8988T (cell line): ENCODE data around the gene SCGB1C2.

ENCODE experiments used
- DNase-seq: peaks from one replicate; pipeline ENCODE4 v3.0.0; 2011

SCGB1C2 gene

DNA sequence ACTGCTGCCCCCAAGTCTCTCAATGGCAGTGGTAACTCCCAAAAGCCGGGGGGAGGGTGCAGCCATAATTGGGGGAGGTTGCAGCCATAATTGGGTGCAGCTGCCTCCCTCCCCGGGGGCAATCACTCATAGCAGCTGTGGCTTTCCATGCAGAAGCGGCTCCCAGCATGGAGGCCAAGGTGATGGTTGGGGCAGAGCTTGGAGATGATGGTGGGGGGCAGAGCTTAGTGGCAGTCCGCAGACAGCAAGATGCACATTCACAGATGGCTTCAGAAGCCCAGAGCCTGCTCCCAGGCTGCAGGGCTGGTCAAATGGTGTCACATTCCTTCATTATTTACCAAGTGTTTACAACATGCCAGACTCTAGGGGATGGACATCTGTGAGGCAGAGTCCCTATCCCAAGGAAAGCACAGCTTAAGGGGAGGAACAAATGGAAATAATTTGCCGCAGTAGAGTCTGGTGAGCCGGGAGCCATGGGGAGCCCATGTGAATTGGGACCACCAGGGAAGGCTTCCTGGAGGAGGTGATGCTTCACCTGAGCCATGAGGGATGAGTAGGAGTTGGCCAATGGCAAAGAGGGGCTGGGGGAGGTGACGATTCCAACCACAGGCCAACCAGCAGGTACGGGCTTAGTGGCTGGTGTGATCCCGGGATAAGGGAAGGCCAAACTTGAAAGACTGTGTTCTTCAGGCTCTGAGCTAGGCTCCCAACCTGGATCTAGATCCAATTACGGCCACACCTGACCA, 36.0 kb downstream of the SCGB1C2 start:
- no peak for DNase-seq

DNA sequence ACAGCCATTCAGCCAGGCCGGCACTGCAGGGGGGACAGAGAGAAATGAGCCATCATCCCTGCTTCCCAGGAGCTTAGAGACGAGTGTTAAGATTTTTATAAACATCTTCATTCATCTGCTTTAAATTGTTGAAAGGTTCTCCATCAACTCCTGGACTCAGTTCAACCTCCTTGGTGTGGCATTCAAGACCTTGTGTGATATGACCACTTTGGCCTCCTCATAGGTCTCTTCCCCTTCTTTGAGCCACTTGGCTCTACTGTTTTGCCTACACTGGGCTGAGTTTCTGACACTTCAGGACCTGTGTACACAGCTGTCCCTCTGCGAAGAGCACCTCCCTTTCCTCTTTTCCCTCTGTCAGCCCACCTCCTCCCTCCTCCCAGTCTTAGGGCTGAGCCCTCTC, 39.8 kb downstream of the SCGB1C2 start:
- DNase-seq, result no peak

DNA sequence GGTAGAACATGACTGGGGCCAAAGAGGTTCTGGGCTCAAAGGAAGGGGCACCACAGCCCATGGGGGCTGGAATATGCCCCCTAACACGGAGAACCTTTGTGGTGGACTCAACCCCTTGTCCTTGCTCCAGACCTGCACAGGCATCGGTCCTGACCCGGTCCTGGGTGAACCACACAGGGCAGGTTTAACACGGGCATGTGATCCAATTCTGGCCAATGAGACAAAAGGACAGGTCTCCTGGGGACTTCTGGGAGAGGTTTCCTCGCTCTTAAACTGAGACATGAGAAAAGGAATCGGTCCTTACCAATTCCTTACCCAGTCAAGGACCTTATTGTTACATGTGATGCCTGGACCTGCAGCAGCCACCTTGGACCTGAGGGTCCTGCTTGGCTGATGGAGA, 40.4 kb downstream of the SCGB1C2 start:
- DNase-seq, result no peak

DNA sequence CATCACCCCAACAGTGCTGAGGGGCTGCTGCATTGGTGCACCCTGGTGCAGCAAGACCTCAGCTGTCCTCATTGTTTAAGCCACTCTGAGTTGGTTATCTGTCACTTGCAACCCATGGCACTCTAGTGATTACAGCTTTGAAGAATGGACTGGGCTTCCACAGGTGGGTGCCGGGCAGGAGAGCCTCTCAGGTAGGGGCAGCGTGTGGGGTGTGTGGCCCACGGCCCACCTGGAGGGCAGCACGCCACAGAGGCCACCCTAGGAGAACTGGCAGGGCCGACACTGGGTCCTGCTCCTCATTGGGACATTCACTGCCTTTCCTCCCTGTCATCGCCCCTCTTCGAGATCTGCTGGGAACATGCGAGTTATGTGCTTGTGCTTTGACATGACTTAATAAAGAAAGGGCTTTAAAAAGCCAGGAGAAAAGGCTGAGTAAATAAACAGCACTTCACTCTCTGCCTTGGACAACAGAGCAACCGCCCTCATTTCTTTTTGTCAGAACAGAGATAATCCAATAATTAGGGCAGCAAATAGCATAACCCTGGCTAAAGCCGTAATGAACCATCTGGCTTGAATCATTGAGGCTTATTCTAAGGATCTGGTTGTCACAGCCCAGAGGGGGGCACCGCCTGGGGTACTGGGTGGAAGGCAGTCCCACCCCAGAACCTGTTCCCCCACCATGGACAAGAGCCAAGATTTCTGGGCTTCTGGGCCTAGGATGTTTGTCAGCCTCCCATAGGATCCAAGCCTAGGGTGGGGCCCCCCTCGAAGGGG, 41.1 kb downstream of the SCGB1C2 start:
- no peak for DNase-seq

DNA sequence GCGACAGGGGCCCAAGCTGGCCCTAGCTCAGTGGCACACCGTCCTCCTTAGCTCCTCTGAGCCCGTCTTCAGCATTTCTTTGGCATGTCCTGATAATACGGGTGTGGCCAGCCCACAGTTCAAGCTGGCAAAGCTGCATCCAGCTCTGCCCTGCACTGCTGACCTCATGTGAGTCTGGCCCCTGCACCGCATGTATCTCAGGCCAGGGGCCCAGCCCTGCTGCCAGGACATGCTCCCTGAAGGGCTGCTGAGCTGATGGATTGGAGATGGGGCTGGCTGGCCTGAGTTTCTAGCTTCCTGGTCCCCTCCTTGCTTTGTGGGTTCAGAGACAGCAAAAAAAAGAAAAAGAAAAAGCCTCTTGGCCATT, 41.7 kb downstream of the SCGB1C2 start:
- no peak for DNase-seq

DNA sequence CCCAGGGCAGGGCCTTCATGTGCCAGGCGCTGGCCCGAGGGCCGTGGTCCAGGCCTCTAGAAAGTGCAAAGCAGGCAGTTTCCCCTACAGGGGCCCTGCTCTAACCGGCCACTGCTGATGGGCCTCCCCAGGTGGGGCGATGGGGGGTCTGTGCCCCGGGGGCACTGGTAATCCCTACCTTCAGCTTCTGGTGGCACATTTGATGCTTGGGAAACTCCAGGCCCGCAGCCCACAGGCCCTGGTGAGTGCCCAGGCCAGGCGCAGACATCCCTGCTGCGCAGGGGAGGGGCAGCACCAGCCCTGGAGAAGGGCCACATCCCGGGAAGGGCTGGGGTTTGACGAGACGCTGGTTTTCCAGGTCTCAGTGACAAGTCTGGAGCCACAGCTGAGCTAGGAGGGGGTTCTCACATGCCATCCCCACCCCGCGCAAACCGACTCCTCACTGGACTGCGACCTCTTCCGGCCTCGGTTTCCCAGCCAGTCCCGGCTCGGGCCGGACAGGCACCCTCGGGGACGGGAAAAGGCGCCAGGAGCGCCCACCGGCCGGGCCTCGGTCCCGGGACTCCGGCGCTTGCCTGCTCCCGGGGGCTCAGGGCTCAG, 42.5 kb downstream of the SCGB1C2 start:
- DNase-seq, result no peak

DNA sequence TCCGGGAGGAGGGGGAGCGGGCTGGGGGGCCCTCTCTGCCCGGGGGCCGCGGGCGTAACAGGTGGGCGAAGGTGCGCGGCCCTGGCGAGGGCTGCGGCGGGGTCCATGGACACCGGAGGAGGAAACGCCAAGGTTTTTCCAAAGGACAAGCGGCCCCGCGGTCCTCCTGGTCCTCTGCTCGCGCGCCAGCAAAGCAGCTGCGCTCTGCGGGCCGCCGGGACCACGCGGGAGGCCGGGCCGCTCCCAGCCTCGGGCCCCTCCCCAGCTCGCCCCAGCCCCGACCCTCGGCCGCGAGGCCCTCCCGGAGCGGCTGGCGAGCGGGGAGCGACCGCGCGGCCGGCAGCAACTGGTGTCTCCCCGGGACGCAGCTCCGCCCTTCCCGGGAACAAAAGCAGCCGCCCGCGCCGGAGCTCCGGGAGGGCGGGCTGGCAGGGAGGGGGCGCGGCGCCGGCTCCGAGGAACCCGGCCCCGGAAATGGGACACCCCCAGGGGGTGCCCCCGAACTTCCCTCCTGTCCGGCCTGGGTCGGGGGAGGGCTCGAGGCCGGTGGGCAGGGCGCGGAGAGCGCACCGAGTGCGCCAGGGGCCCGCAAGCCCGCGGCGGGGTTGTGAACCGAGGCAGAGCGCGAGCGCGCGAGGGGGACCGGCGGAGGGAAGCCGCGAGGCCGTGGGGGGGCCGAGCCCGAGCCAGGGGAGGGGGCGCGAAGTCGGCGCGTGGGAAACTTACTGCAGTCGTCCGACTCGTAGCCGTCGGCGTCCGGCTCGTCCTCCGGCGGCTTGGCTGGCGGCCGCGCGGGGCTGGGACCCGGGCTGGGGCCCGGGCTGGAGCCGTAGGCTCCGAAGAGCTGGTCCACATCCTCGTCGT, 43.2 kb downstream of the SCGB1C2 start:
- no peak for DNase-seq

DNA sequence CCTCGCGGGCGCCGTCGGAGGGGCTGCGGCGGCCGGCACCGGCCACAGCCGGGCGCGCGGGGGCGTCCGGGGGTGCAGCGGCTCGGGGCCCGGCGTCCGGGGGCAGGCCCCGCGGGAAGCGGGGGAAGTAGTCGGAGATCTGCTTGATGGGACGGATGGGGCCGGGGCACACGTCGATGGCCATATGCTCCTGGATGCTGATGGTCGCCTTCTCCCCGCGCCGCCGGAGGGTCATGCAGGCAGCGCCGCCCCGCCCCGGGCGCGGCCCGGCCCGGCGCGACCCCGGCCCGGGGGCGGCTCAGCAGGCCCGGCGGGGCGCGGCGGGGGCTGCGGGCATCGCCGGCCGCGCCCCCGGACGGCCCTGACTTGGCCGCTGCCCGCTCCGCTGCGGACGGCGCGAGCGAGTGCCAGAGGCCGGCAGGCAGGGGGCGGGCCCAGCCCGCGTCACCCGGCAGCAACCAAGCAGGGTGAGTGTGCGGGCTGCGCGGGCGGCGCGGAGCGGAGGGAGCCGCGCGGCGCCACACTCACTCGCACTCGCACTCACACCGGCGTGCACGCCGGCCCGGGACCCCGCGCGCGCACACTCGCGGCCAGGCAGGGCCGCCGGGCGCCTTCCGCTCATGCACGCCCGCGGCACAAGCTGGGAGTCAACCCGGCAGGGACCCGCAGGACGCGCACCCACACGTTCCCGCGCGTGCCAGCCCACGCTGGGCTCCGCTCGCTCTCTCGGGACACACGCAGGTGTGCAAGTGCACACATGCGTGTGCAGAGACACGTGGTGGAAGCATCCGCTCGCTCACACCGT, 44.1 kb downstream of the SCGB1C2 start, which contains the start of gene DOC2B:
Gene DOC2B, minus strand, starts transcription at position 406 of the 805 bp plus-strand sequence. Its CDS starts 171 bp downstream, at position 235.
- no peak for DNase-seq

DNA sequence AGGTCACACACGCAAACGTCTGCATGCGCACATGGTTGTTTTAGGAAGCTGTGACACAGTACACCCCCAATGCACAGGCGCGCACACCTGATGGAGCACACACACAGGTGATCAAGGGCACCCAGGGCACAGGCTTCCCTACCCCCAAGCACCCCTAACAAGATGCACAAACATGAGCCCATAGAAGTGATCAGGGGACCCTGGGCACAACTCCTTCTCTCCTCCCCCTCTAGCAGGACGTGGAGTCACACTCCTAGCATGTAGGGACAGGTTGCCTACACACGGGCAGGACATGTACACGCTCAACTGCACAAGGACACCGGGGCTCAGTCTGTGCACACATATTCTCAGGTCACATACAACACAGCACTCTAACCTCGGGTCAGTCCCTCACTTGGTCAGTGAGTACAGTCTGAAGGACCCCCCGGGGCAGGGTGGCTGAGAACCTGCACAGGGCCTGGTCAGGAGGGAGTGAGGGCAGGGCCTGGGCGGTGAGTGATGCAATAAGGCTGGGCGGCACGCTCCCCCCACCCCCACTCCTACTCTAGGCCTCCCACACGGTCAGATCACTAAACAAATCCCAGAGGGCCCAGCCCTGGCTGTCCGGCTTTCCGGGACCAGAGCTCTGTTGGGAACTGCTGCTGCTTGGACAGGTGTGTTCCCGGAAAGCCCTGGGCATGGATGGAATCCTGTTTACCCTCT, 44.8 kb downstream of the SCGB1C2 start:
- no peak for DNase-seq

DNA sequence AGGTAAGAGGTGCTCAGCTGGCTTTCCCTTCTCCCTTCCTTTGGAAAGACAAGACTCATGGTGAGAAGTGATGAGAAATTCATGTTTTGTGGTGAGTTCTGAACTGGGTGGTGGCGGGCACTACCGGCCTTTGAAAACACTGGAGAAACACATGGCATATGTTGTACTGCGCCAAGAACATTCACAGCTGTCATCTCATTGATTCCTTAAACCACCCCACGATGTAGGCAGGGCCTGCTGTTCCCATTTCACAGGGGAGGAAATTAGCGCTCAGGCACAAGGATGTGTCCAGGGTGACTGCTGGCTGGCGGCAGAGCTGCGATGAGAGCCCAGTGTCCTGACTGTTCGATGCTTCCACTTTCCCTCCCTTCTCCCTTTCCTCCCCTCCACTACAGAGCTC, 45.7 kb downstream of the SCGB1C2 start:
- DNase-seq, result no peak

DNA sequence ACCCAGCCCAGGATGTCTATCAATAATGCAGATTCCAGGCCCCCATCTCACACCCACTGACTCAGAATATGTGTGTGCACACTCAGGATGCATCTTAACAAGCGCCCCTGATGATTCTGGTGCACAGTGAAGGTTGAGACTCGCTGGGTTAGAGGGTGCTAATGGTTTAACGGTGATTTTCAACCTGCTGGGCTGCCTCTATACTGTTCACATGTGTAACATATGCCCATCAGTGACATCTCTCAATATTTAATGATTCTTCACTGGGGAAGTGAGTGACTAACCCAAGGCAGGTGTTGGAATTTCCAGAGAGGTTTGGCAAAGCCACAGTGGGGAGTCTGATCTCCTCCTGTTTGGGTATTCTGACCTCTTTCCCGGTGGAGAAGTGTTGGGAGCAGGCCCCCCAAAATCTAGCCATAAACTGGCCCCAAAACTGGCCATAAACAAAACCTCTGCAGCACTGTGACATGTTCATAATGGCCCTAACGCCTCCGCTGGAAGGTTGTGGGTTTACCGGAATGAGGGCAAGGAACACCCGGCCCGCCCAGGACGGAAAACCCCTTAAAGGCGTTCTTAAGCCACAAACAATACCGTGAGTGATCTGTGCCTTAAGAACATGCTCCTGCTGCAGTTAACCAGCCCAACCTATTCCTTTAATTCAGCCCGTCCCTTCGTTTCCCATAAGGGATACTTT, 48.2 kb downstream of the SCGB1C2 start:
- DNase-seq, result no peak

DNA sequence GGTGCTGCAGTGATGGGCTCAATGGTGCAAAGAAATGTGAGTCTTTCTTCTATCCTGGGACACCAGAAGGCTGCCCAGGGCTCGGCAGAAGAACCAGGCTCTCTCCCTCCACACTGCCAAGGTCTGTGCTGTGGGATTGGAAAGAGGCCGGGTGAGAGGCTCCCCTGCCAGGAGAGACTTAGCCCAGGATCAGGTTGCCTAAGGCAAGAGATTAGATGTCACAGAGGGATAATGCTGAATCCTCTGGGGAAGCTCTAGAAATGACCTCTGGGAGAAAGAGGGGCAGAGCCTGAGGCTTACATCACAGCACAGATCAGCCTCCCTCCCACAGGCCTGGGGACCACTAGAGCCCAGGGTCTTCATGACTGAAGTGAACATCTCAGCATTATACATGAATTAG, 49.8 kb downstream of the SCGB1C2 start:
- DNase-seq, result no peak
